H1 (cell line): Measurements from ENCODE around the gene PLAA. TPM values are rescaled to one million over a fixed set of nuclear protein-coding genes. Genes with fewer than 3 reads are reported as not detected.

ENCODE experiments used
- BRCA1 ChIP-seq: IDR thresholded peaks from 2 replicates; pipeline ENCODE4 v1.6.1; 2012; ENCODE audit warnings: low read depth, low read length, improper control_type of control experiment
- EP300 ChIP-seq, 2 experiments: IDR thresholded peaks; 1 replicate in 1 of 2; 2 replicates in 1 of 2; pipeline ENCODE4 v1.6.1; 2011 to 2012; ENCODE audit warnings: low read depth in 2 of 2, low read length in 2 of 2, mild to moderate bottlenecking in 2 of 2, borderline replicate concordance in 1 of 2, inconsistent platforms in 1 of 2, moderate library complexity in 1 of 2
- JUN ChIP-seq: IDR thresholded peaks from 2 replicates; pipeline ENCODE4 v1.6.1; 2011; ENCODE audit warnings: low read depth, mild to moderate bottlenecking, improper control_type of control experiment, low read length
- RNF2 ChIP-seq: fragments of 200-900, 300-1000 bp; sonication (generic); IDR thresholded peaks from 2 replicates; pipeline ENCODE4 v1.7.1; 2016; ENCODE audit warnings: borderline replicate concordance, low read depth, mild to moderate bottlenecking, antibody characterized with exemption, low read length; ENCODE audit not compliant: poor library complexity, severe bottlenecking; ENCODE audit errors: missing control alignments
- polyA plus RNA-seq, 7 experiments: library from polyadenylated mRNA; depleted of rRNA in 3 of 7; stranded (reverse) in 5 of 7; unstranded in 2 of 7; fragments of >200 nt in 5 of 7; fragments of 200-250 nt in 2 of 7; gene quantifications; 1 replicate in 5 of 7; 2 replicates in 1 of 7; 4 replicates in 1 of 7; pipeline versions ENCODE4 v1.2.1 to v1.2.3, GENCODE V29; 2011 to 2013; ENCODE audit warnings: missing spikeins in 2 of 7, mixed read lengths in 2 of 7
- total RNA-seq: library from RNA; stranded (reverse); fragmentation: NEBNext Ultra II Directional; extraction: Animal tissue kit (Norgen Biotek cat#: 25700); gene quantifications from 2 replicates; pipeline ENCODE4 v1.2.1, GENCODE V29; 2021

The PLAA gene
- total and polyA plus RNA-seq, 2 of the 8 experiments (the other 6 are each of a cell fraction or from before 2014, with no cell fraction given) = 19.2 to 64.2 TPM

GRCh38 chr9:26893030-26893676 is 53.9 kb downstream of the PLAA start (continued):
- TF ChIP-seq BRCA1 (no peak), JUN (no peak), EP300 (IDR thresholded peaks at IDR 0.05; ENCODE audit: borderline replicate concordance in 1 of 2, low read depth in 2 of 2, low read length in 2 of 2) (no peak), RNF2 (no peak)
